SU-DHL-6 (cell line): ENCODE measurements around the gene MTCL1.

ENCODE experiments used
- CTCF ChIP-seq: fragments of 200-600 bp; sonication (generic); IDR thresholded peaks from one replicate; pipeline ENCODE4 v1.5.1; 2017; ENCODE audit warnings: antibody characterized with exemption, mild to moderate bottlenecking, low read length, moderate library complexity; ENCODE audit not compliant: insufficient read depth, poor library complexity, severe bottlenecking
- EZH2phosphoT487 ChIP-seq: fragments of 200-600 bp; sonication (generic), shearing (Covaris generic); conservative IDR thresholded peaks from 2 replicates; pipeline ENCODE4 v1.6.1; 2018; ENCODE audit warnings: mild to moderate bottlenecking, antibody characterized with exemption, low read length, moderate library complexity, mixed read lengths

DNA sequence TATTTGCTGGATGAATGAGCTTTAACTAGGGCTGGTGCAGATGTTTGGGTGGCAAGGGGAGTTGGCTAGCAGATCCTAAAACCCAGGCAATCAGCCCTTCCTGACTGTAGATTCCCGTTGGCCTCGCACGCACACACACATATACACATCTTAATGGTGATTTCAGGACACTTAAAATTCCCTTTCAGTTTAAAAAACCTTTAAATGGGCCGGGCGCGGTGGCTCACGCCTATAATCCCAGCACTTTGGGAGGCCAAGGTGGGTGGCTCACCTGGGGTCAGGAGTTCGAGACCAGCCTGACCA is 19.5 kb upstream of the MTCL1 start:
- TF ChIP-seq CTCF (no peak), EZH2phosphoT487 (no peak)
